BE2C (cell line): ENCODE results near the gene SP140L.

Source experiments
- DNase-seq: peaks from one replicate; pipeline ENCODE4 v3.0.0-alpha.2; 2020
- H3K27me3 ChIP-seq: fragments of 250-450 bp; sonication (Bioruptor Pico); 2 replicates; pipeline ENCODE4 v1.5.1; 2020; ENCODE audit warnings: mild to moderate bottlenecking
- H3K36me3 ChIP-seq: fragments of 250-450 bp; sonication (Bioruptor Pico); 2 replicates; pipeline ENCODE4 v1.5.1; 2020; ENCODE audit warnings: mild to moderate bottlenecking
- H3K4me1 ChIP-seq: fragments of 250-450 bp; sonication (Bioruptor Pico); 2 replicates; pipeline ENCODE4 v1.5.1; 2020
- H3K4me3 ChIP-seq: 2 replicates; pipeline ENCODE4 v1.5.1; 2011; ENCODE audit warnings: low read depth, low read length
- H3K9me3 ChIP-seq: fragments of 250-450 bp; sonication (Bioruptor Pico); 2 replicates; pipeline ENCODE4 v1.5.1; 2020
- TF ChIP-seq, protein P1 (sequence below): IDR thresholded peaks from 2 replicates; pipeline ENCODE4 v1.5.1; 2012; ENCODE audit warnings: mild to moderate bottlenecking, low read depth, low read length

SP140L gene

GRCh38 chr2:230312638-230313037 lies 14.4 kb upstream of the SP140L start:
- no peak for DNase-seq
- no peaks in the 10 kb centered on the region for H3K36me3 ChIP-seq
- no peaks in the 10 kb centered on the region for H3K9me3 ChIP-seq
- H3K27me3 ChIP-seq: no peaks in the 10 kb centered on the region
- H3K4me3 ChIP-seq: no peak overlapping the region
- no peaks in the 10 kb centered on the region for H3K4me1 ChIP-seq
- TF ChIP-seq, protein P1, sequence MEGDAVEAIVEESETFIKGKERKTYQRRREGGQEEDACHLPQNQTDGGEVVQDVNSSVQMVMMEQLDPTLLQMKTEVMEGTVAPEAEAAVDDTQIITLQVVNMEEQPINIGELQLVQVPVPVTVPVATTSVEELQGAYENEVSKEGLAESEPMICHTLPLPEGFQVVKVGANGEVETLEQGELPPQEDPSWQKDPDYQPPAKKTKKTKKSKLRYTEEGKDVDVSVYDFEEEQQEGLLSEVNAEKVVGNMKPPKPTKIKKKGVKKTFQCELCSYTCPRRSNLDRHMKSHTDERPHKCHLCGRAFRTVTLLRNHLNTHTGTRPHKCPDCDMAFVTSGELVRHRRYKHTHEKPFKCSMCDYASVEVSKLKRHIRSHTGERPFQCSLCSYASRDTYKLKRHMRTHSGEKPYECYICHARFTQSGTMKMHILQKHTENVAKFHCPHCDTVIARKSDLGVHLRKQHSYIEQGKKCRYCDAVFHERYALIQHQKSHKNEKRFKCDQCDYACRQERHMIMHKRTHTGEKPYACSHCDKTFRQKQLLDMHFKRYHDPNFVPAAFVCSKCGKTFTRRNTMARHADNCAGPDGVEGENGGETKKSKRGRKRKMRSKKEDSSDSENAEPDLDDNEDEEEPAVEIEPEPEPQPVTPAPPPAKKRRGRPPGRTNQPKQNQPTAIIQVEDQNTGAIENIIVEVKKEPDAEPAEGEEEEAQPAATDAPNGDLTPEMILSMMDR: no peak

DNA sequence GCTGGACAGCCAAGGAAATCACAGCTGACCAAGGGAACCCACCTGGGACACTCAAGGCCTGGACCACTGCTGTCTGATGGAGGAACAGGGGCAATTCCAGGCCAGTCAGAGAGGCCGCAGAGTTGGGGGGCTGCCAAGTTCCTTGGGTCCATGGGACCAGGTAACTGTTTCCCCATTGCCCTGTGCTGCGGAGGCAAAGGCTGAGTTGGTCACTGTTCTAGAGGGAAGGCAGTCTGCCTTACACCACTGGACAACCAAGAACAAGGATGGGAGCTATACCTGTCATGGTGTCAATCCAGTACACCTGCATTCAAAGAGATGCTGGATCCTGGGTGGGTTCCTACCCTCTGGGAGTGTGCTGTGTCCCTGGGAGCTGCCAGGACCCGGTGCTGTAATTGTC lies 9.6 kb upstream of the SP140L start:
- Histone ChIP-seq H3K9me3 (no peaks in the 10 kb centered on the region), H3K27me3 (no peaks in the 10 kb centered on the region), H3K4me1 (no peaks in the 10 kb centered on the region), H3K36me3 (no peaks in the 10 kb centered on the region), H3K4me3 (no peak overlapping the region)
- TF ChIP-seq, protein P1: no peak
- no peak for DNase-seq

DNA sequence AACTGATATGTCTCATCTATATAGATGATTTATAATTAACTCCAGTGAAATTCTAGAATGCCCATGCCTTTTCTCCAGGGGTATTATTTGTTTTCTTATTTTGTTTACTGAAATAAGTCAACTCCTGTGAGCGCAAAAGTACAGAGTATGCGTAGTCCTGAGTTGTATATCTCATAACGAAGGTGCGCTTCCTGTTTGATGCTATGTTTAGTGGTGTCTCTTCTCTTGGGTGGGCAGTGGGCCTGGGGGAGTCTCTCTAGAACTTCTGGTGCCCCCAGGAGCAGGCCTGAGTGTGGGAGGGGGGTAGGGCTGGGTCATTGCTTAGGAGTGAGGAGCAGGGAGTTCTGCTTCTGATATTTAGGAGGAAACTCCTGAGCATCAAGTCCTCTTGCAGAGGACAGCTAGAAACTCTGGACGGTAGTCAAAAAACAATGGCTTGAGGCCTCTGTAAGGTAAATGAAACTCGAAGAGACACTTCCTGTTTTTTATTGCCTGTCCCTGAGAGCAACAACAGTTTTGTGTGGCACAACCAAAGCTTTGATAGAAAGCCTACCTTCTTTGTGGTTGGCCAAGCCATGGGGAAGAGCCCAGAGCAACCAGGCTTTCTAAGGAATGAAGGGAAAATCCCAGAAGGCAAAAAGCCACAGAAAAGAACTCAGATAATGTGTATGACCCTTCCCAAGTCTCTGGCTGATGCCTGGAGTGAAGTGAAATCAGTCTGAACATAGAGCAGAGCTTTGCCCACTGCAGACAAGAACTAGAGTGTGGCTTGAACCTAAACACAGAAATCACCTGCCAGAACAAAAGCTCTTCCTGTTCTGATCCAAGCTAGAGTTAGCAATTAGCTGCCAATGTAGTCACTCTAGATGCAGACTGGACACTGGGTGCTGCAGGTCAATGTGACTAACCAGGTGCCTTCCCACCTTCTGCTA lies 8.5 kb upstream of the SP140L start:
- no peaks in the 10 kb centered on the region for H3K27me3 ChIP-seq
- H3K4me1 ChIP-seq: no peaks in the 10 kb centered on the region
- TF ChIP-seq, protein P1: no peak
- H3K4me3 ChIP-seq: no peak overlapping the region
- no peaks in the 10 kb centered on the region for H3K36me3 ChIP-seq
- no peak for DNase-seq
- H3K9me3 ChIP-seq: no peaks in the 10 kb centered on the region

GRCh38 chr2:230319211-230319862 lies 7.7 kb upstream of the SP140L start:
- Histone ChIP-seq H3K4me3 (no peak overlapping the region), H3K27me3 (no peaks in the 10 kb centered on the region), H3K36me3 (no peaks in the 10 kb centered on the region), H3K4me1 (no peaks in the 10 kb centered on the region), H3K9me3 (no peaks in the 10 kb centered on the region)
- no peak for DNase-seq
- TF ChIP-seq, protein P1: no peak

- no peak for DNase-seq
- Histone ChIP-seq H3K4me3 (no peak overlapping the region), H3K9me3 (no peaks in the 10 kb centered on the region), H3K27me3 (no peaks in the 10 kb centered on the region), H3K36me3 (no peaks in the 10 kb centered on the region), H3K4me1 (no peaks in the 10 kb centered on the region)
- TF ChIP-seq, protein P1: no peak
Observed at GRCh38 chr2:230321031-230321430, 6.0 kb upstream of the SP140L start.
